Right renal pelvis (tissue), 4 donors: ENCODE data around the gene COPS9. TPM values are rescaled to one million over a fixed set of nuclear protein-coding genes. Genes with fewer than 3 reads are reported as not detected.

Source experiments
- DNase-seq, 4 donors: peaks; one replicate each; pipeline ENCODE4 v3.0.0-alpha.2; 2013; ENCODE audit warnings: low read depth in 4 of 4, low spot score in 3 of 4, missing footprints in 1 of 4
- polyA plus RNA-seq, 4 donors: library from polyadenylated mRNA; unstranded; fragments of 120-200 nt; gene quantifications; one replicate each; pipeline ENCODE4 v1.2.1, GENCODE V29; 2013; ENCODE audit not compliant: insufficient read length in 4 of 4

The COPS9 gene
- polyA plus RNA-seq, 4 donors = 69.2 to 105 (median 78.3) TPM

GRCh38 chr2:240137596-240138253 is 1.6 kb upstream of the COPS9 start:
- no peak for DNase-seq

- DNase-seq = no peak
Observed at GRCh38 chr2:240136671-240137292, 677 bp upstream of the COPS9 start.

- DNase-seq = no peak
Observed at GRCh38 chr2:240135706-240136012, 446 bp downstream of the COPS9 start.

- no peak for DNase-seq
Observed at GRCh38 chr2:240134956-240135520, 1.1 kb downstream of the COPS9 start.

- no peak for DNase-seq
Observed at GRCh38 chr2:240134466-240134865, 1.6 kb downstream of the COPS9 start.

- DNase-seq = no peak
Observed at GRCh38 chr2:240133401-240133800, 2.7 kb downstream of the COPS9 start.

GRCh38 chr2:240132651-240132980 is 3.5 kb downstream of the COPS9 start:
- no peak for DNase-seq

GRCh38 chr2:240131941-240132650 is 4.0 kb downstream of the COPS9 start:
- DNase-seq = no peak

- DNase-seq = no peak
Observed at GRCh38 chr2:240131296-240131695, 4.8 kb downstream of the COPS9 start.

GRCh38 chr2:240130393-240131195 is 5.5 kb downstream of the COPS9 start:
- DNase-seq = no peak

- DNase-seq = no peak
Observed at GRCh38 chr2:240129731-240130392, 6.2 kb downstream of the COPS9 start.

GRCh38 chr2:240129311-240129710 is 6.8 kb downstream of the COPS9 start:
- no peak for DNase-seq

- DNase-seq = no peak
Observed at GRCh38 chr2:240128608-240129145, 7.4 kb downstream of the COPS9 start.

GRCh38 chr2:240127911-240128607 is 8.0 kb downstream of the COPS9 start:
- DNase-seq = no peak

GRCh38 chr2:240127191-240127750 is 8.8 kb downstream of the COPS9 start:
- DNase-seq = no peak

- DNase-seq = no peak
Observed at GRCh38 chr2:240126731-240127130, 9.4 kb downstream of the COPS9 start.

GRCh38 chr2:240125742-240126141 is 10.4 kb downstream of the COPS9 start:
- no peak for DNase-seq

- DNase-seq = no peak
Observed at GRCh38 chr2:240124651-240125030, 11.5 kb downstream of the COPS9 start.
